Lung (tissue), 12 donors: ENCODE data around the gene ATG5. TPM values are rescaled to one million over a fixed set of nuclear protein-coding genes. Genes with fewer than 3 reads are reported as not detected.

Experiments used
- ATAC-seq: fragments of 200-7000 bp; cut with Tn5 transposase; one replicate; pipeline ENCODE4 v1.9.1; 2020; ENCODE audit warnings: moderate number of reproducible peaks; ENCODE audit not compliant: insufficient read depth, low FRiP score
- DNase-seq, 3 donors: peaks; one replicate each; pipeline ENCODE4 v3.0.0-alpha.2; 2013 to 2017
- H3K27ac ChIP-seq, 2 donors: one replicate each; pipeline ENCODE4 v1.5.1; 2013; ENCODE audit warnings: mild to moderate bottlenecking in 2 of 2, moderate library complexity in 2 of 2, control low read depth in 1 of 2, inconsistent platforms in 1 of 2, low read depth in 1 of 2, low read length in 1 of 2
- H3K27me3 ChIP-seq, 3 donors: one replicate each; pipeline ENCODE4 v1.5.1; 2013; ENCODE audit warnings: low read length in 2 of 3; ENCODE audit not compliant: control insufficient read depth in 3 of 3, insufficient read depth in 3 of 3
- H3K36me3 ChIP-seq, 4 donors: one replicate each; pipeline ENCODE4 v1.5.1; 2013; ENCODE audit warnings: low read length in 4 of 4, mild to moderate bottlenecking in 1 of 4, moderate library complexity in 1 of 4; ENCODE audit not compliant: control insufficient read depth in 4 of 4, insufficient read depth in 4 of 4
- H3K4me1 ChIP-seq, 5 donors: one replicate each; pipeline ENCODE4 v1.5.1; 2013; ENCODE audit warnings: low read length in 5 of 5, mild to moderate bottlenecking in 2 of 5, moderate library complexity in 1 of 5; ENCODE audit not compliant: control insufficient read depth in 5 of 5, insufficient read depth in 5 of 5
- H3K4me3 ChIP-seq: one replicate; pipeline ENCODE4 v1.5.1; 2013; ENCODE audit warnings: mild to moderate bottlenecking, control low read depth, moderate library complexity
- H3K9ac ChIP-seq, 2 donors: one replicate each; pipeline ENCODE4 v1.5.1; 2013; ENCODE audit warnings: low read length in 2 of 2, control low read depth in 1 of 2; ENCODE audit not compliant: insufficient read depth in 1 of 2
- H3K9me3 ChIP-seq, 4 donors: one replicate each; pipeline ENCODE4 v1.5.1; 2013; ENCODE audit warnings: low read length in 3 of 4, mild to moderate bottlenecking in 1 of 4, moderate library complexity in 1 of 4; ENCODE audit not compliant: control insufficient read depth in 4 of 4, insufficient read depth in 3 of 4
- CTCF ChIP-seq: IDR thresholded peaks from 2 replicates; pipeline ENCODE4 v1.5.1; 2012; ENCODE audit warnings: mild to moderate bottlenecking; ENCODE audit errors: control extremely low read depth, extremely low read depth
- WGBS, 2 donors: extraction: QIAGEN DNeasy Blood & Tissue Kit; methylation state at CpG; one replicate each; pipeline ENCODE4 v1.1.7; 2013; 5-methylcytosine and 5-hydroxymethylcytosine counted together
- polyA plus RNA-seq, 2 donors: library from polyadenylated mRNA; stranded (reverse); fragments of 200-250 nt; gene quantifications; one replicate each; pipeline ENCODE4 v1.2.1, GENCODE V29; 2013
- total RNA-seq, 2 donors: library from RNA; depleted of rRNA in 1 of 2; stranded (reverse); fragments of >200 nt in 1 of 2; gene quantifications; one replicate each; pipeline ENCODE4 v1.2.1, GENCODE V29; 2014 to 2021
- donor health status: control.
- donor health status: control.
- donor health status: Bipolar disorder and iron deficiency.
- donor health status: healthy.
- donor health status: DM: yes; HTN: yes; CAD: no.

ATG5 gene
- total and polyA plus RNA-seq, 4 donors, result 15.0 to 54.2 (median 22.3) TPM

GRCh38 chr6:106215608-106216007, 110.0 kb downstream of the ATG5 start:
- no peak for DNase-seq
- Histone ChIP-seq H3K27me3 (no peaks in the 10 kb centered on the region), H3K4me1 (peaks cover 0 to 4% (median 0%) of the 10 kb centered on the region in 5 donors), H3K9me3 (no peaks in the 10 kb centered on the region), H3K9ac (no peak overlapping the region), H3K4me3 (no peak overlapping the region), H3K36me3 (no peaks in the 10 kb centered on the region), H3K27ac (no peak overlapping the region)
- no peak for ATAC-seq
- WGBS, 2 donors, result 82 to 93% methylated on average over 3 of the region's 3 CpGs
- TF ChIP-seq CTCF, result no peak

- DNase-seq, result peak in 1 of 3 donors; percentile 20
- ATAC-seq, result no peak
- Histone ChIP-seq H3K9me3 (no peaks in the 10 kb centered on the region), H3K4me1 (peaks cover 0 to 4% (median 0%) of the 10 kb centered on the region in 5 donors), H3K27me3 (no peaks in the 10 kb centered on the region), H3K27ac (no peak overlapping the region), H3K9ac (no peak overlapping the region), H3K36me3 (no peaks in the 10 kb centered on the region), H3K4me3 (no peak overlapping the region)
- WGBS, 2 donors, result 25 to 46% methylated on average over 4 of the region's 4 CpGs
- no peak for TF ChIP-seq CTCF
Measured at GRCh38 chr6:106214531-106214930, 111.0 kb downstream of the ATG5 start.

- H3K4me3 ChIP-seq, result no peak overlapping the region
- no peaks in the 10 kb centered on the region for H3K9me3 ChIP-seq
- ATAC-seq (no peak), DNase-seq (peak in 1 of 3 donors; percentile 5)
- H3K9ac ChIP-seq, result no peak overlapping the region
- H3K27ac ChIP-seq, result no peak overlapping the region
- no peaks in the 10 kb centered on the region for H3K27me3 ChIP-seq
- H3K4me1 ChIP-seq, result peaks cover 0 to 4% (median 0%) of the 10 kb centered on the region in 5 donors
- WGBS, 2 donors, result 98 to 99% methylated on average over 2 of the region's 2 CpGs
- no peaks in the 10 kb centered on the region for H3K36me3 ChIP-seq
- no peak for TF ChIP-seq CTCF
Measured at GRCh38 chr6:106213660-106214289, 111.8 kb downstream of the ATG5 start.

GRCh38 chr6:106212576-106212975, 113.0 kb downstream of the ATG5 start:
- DNase-seq (peak; percentile 15 to 61 (median 51)), ATAC-seq (no peak)
- peaks cover 0 to 4% (median 0%) of the 10 kb centered on the region in 5 donors for H3K4me1 ChIP-seq
- no peaks in the 10 kb centered on the region for H3K9me3 ChIP-seq
- no peak overlapping the region for H3K27ac ChIP-seq
- WGBS, 2 donors, result 95 to 98% methylated on average over 5 of the region's 5 CpGs
- no peaks in the 10 kb centered on the region for H3K27me3 ChIP-seq
- H3K4me3 ChIP-seq, result no peak overlapping the region
- H3K36me3 ChIP-seq, result no peaks in the 10 kb centered on the region
- no peak for TF ChIP-seq CTCF
- H3K9ac ChIP-seq, result no peak overlapping the region
